Ovary (tissue), 9 donors: Measurements from ENCODE around the gene GRK2. TPM values are rescaled to one million over a fixed set of nuclear protein-coding genes. Genes with fewer than 3 reads are reported as not detected.

Source experiments
- DNase-seq, 5 donors: peaks; one replicate each; pipeline ENCODE4 v3.0.0-alpha.2; 2019 to 2020
- H3K27ac ChIP-seq, 2 donors: fragments of 200-600 bp; one replicate each; pipeline versions ENCODE4 v1.5.1 to v1.8.0; 2019 to 2022
- H3K27me3 ChIP-seq: fragments of 200-600 bp; one replicate; pipeline ENCODE4 v1.8.0; 2022
- H3K36me3 ChIP-seq: fragments of 200-600 bp; sonication (generic); one replicate; pipeline ENCODE4 v1.5.1; 2019
- H3K4me1 ChIP-seq: one replicate; pipeline ENCODE4 v1.8.1; 2013; ENCODE audit warnings: mild to moderate bottlenecking, moderate library complexity; ENCODE audit not compliant: insufficient read depth
- H3K4me3 ChIP-seq: fragments of 200-600 bp; sonication (generic); one replicate; pipeline ENCODE4 v1.5.1; 2017
- H3K9me3 ChIP-seq, 2 donors: fragments of 200-600 bp in 1 of 2; sonication (generic) in 1 of 2; one replicate each; pipeline versions ENCODE4 v1.5.1 to v1.8.1; 2013 to 2019; ENCODE audit warnings: mild to moderate bottlenecking in 1 of 2, moderate library complexity in 1 of 2
- EP300 ChIP-seq: sonication (generic); formaldehyde crosslinking; IDR thresholded peaks from one replicate; pipeline ENCODE4 v1.6.1; 2017; ENCODE audit warnings: antibody characterized with exemption
- POLR2A ChIP-seq: fragments of 450-650 bp; IDR thresholded peaks from one replicate; pipeline ENCODE4 v1.6.1; 2017; ENCODE audit warnings: antibody characterized with exemption, mild to moderate bottlenecking, moderate library complexity
- WGBS, 3 donors: extraction: QIAGEN DNeasy Blood & Tissue Kit in 1 of 3; methylation state at CpG; one replicate each; pipeline versions ENCODE4 v1.1.5 to v1.1.7; 2013 to 2017; 5-methylcytosine and 5-hydroxymethylcytosine counted together
- intact Hi-C, 4 donors: fragments of 100-400 bp; cut with DNase I; formaldehyde crosslinking; loops; one replicate each; pipeline versions ENCODE4 v1.11.0 to v1.15.1; 2022 to 2023
- polyA plus RNA-seq, 2 donors: library from polyadenylated mRNA; stranded (reverse); fragments of 200-250 nt in 1 of 2; fragments of 350-450 nt in 1 of 2; fragmentation: Illumina TruSeq in 1 of 2; extraction: RNeasy Lipid Tissue Mini Kit (QIAGEN cat#74804) in 1 of 2; gene quantifications; one replicate each; pipeline ENCODE4 v1.2.3, GENCODE V29; 2013 to 2014
- total RNA-seq, 7 donors: library from RNA; depleted of rRNA in 2 of 7; stranded (reverse); fragments of >200 nt in 2 of 7; fragmentation: NEBNext Ultra II Directional in 3 of 7; extraction: Animal tissue kit (Norgen Biotek cat#: 25700) in 3 of 7; gene quantifications; one replicate each; pipeline versions ENCODE4 v1.1.0 to v1.2.4, GENCODE V29; 2016 to 2023
- TF ChIP-seq, protein P1 (sequence below), 3 donors: fragments of 450-650 bp in 2 of 3; fragments of 200-600 bp in 1 of 3; IDR thresholded peaks; one replicate each; pipeline versions ENCODE4 v1.5.1 to v1.8.0; 2016 to 2022; ENCODE audit warnings: antibody characterized with exemption in 3 of 3, mild to moderate bottlenecking in 1 of 3
- donor health status: DM: no; HTN: no; CAD: no; lungs with moderate emphysema.
- donor health status: DM: no; HTN: no; CAD: no.
- donor health status: Bipolar disorder and iron deficiency.
- donor health status: DM: yes; HTN: yes; CAD: no.
- donor health status: DM: no; HTN: no; CAD: no.
- donor health status: DM: yes; HTN: yes; CAD: no.

Gene GRK2
- total and polyA plus RNA-seq, 9 donors = 21.5 to 58.1 (median 40.5) TPM

DNA sequence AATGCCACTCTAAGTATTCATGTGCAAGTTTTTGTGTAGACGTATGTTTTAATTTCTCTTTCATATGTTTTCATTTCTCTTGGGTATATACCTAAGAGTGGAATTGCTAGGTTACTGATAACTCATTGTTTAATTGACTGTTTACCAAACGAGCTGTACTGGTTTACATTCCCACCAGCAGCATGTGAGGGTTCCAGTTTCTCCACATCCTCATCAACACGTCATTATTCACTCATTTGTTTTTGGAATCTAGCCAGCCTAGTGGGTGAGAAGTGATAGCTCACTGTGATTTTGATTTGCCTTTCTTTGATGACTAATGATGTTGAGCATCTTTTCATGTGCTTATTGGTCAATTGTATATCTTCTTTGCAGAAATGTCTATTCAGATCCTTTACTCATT lies 26.8 kb downstream of the GRK2 start:
- no peak for DNase-seq
- H3K9me3 ChIP-seq = no peaks in the 10 kb centered on the region
- no peaks in the 10 kb centered on the region for H3K27me3 ChIP-seq
- H3K4me1 ChIP-seq = peaks cover 2% of the 10 kb centered on the region
- intact Hi-C loops = no loop called here
- no peak overlapping the region for H3K27ac ChIP-seq
- TF ChIP-seq, protein P1, sequence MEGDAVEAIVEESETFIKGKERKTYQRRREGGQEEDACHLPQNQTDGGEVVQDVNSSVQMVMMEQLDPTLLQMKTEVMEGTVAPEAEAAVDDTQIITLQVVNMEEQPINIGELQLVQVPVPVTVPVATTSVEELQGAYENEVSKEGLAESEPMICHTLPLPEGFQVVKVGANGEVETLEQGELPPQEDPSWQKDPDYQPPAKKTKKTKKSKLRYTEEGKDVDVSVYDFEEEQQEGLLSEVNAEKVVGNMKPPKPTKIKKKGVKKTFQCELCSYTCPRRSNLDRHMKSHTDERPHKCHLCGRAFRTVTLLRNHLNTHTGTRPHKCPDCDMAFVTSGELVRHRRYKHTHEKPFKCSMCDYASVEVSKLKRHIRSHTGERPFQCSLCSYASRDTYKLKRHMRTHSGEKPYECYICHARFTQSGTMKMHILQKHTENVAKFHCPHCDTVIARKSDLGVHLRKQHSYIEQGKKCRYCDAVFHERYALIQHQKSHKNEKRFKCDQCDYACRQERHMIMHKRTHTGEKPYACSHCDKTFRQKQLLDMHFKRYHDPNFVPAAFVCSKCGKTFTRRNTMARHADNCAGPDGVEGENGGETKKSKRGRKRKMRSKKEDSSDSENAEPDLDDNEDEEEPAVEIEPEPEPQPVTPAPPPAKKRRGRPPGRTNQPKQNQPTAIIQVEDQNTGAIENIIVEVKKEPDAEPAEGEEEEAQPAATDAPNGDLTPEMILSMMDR (IDR thresholded peaks at IDR 0.05) = no peak
- TF ChIP-seq EP300 = no peak
- TF ChIP-seq POLR2A = no peak
- no peaks in the 10 kb centered on the region for H3K36me3 ChIP-seq
- 27 to 44% (median 38%) methylated on average over 3 of the region's 3 CpGs for WGBS, 3 donors
- no peak overlapping the region for H3K4me3 ChIP-seq

DNA sequence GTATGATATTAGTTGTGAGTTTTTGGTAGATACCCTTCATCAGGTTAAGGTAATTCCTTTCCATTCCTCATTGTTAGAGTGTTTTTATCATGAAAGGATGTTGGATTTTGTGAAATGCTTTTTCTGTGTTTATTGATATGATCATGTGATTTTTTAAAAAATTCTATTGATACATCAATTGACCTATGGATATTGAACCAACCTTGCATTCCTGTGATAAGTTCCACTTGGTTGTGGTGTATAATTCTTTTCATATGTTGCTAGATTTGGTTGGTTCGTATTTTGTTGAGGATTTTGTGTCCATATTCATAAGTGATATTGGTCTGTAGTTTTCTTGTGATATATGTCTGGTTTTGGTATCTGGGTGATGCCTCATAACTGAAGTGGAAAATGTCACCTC lies 29.6 kb downstream of the GRK2 start:
- intact Hi-C loops = no loop called here
- Histone ChIP-seq H3K36me3 (no peaks in the 10 kb centered on the region), H3K4me1 (no peaks in the 10 kb centered on the region), H3K9me3 (no peaks in the 10 kb centered on the region), H3K27me3 (no peaks in the 10 kb centered on the region), H3K4me3 (no peak overlapping the region), H3K27ac (no peak overlapping the region)
- TF ChIP-seq POLR2A (no peak), EP300 (no peak)
- TF ChIP-seq, protein P1 (IDR thresholded peaks at IDR 0.05) = no peak
- 96 to 100% (median 97%) methylated on average over 1 of the region's 1 CpG for whole genome bisulfite sequencing, 3 donors
- DNase-seq = no peak

DNA sequence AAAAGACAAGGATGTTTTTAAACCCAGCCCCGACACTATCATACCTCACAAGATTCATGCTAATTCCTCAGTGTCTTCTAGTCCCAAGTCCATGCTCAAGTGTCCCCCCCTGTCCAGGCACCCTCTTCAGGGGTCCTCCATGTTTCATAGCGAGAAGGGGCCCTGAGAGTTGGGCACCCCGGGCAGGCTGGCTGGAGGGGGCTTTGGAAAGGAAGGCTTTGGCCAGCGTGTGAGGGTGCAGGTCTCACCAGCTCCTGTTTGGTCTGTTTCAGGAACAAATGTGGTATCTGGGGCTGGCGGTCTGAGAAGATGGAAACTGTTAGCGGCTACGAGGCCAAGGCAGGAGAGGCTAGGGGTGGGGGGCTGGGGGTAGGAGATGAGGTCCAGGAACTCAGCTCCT lies 32.5 kb downstream of the GRK2 start:
- H3K9me3 ChIP-seq = no peaks in the 10 kb centered on the region

DNA sequence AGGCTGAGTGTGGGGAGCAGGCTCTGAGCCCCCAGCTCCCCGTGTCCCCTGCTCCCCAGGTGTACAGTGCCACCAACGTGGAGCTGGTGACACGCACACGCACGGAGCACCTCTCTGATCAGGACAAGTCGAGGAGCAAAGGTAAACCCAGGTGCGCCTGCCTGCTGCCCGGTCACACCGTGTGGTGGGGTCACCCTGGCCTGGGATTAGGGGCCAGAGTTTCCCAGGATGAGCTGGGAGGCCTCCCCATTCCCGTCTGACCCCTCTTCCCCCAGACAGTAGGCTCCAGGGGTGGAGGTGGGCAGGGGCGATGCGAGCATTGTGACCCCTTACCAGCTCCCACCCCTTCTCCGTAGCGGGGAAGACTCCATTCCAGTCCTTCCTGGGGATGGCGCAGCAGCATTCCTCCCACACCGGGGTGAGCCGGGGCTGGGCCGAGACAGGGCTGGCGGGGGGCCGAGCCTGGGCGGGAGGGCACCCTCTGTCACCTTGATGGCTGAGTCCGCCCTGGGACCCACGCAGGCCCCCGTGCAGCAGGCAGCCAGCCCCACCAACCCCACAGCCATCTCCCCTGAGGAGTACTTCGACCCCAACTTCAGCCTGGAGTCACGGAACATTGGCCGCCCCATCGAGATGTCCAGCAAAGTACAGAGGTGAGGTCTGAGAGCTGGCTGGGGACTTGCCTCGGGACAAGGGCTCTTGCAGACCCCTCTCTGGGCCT lies 33.4 kb downstream of the GRK2 start:
- 90 to 91% (median 90%) methylated on average over 26 to 29 of the region's 29 CpGs for WGBS, 3 donors
- DNase-seq = peak in 2 of 5 donors; percentile 29 to 36
- Histone ChIP-seq H3K27ac (no peak overlapping the region), H3K4me1 (peaks cover 8% of the 10 kb centered on the region), H3K9me3 (no peaks in the 10 kb centered on the region), H3K4me3 (no peak overlapping the region), H3K27me3 (no peaks in the 10 kb centered on the region), H3K36me3 (no peaks in the 10 kb centered on the region)
- intact Hi-C loops = no loop called here
- TF ChIP-seq, protein P1 (IDR thresholded peaks at IDR 0.05) = no peak
- TF ChIP-seq EP300 (no peak), POLR2A (no peak)

More for the DNA sequence above, 32.5 kb downstream of the GRK2 start:
- no peaks in the 10 kb centered on the region for H3K27me3 ChIP-seq
- no peak overlapping the region for H3K4me3 ChIP-seq
- H3K27ac ChIP-seq = no peak overlapping the region
- TF ChIP-seq EP300 (no peak), POLR2A (no peak)
- TF ChIP-seq, protein P1 (IDR thresholded peaks at IDR 0.05) = no peak
- WGBS, 3 donors = 80 to 89% (median 81%) methylated on average over 7 of the region's 7 CpGs
- intact Hi-C loops = no loop called here
- DNase-seq = no peak
- H3K36me3 ChIP-seq = no peaks in the 10 kb centered on the region
- H3K4me1 ChIP-seq = peaks cover 3% of the 10 kb centered on the region
